Astrocyte (in vitro differentiated cells and primary cell): ENCODE data around the gene DTNA. TPM values are rescaled to one million over a fixed set of nuclear protein-coding genes. Genes with fewer than 3 reads are reported as not detected.

ENCODE experiments used
- DNase-seq: peaks from one replicate; pipeline ENCODE4 v3.0.0-alpha.2; 2010; ENCODE audit warnings: low read depth
- FAIRE-seq: peaks from 2 replicates; lab custom pipeline; 2011; peaks lifted over from hg19 to GRCh38; lab: Jason Lieb, UNC
- H2AFZ ChIP-seq: 2 replicates; pipeline ENCODE4 v1.6.0; 2012; ENCODE audit warnings: low read depth, low read length, inconsistent platforms
- H3K27ac ChIP-seq: 2 replicates; pipeline ENCODE4 v1.5.1; 2011; ENCODE audit warnings: low read depth, low read length, inconsistent platforms
- H3K27me3 ChIP-seq: 2 replicates; pipeline ENCODE4 v1.6.0; 2011; ENCODE audit warnings: low read length, inconsistent platforms; ENCODE audit not compliant: insufficient read depth
- H3K36me3 ChIP-seq: 2 replicates; pipeline ENCODE4 v1.5.1; 2011; ENCODE audit warnings: low read length, inconsistent platforms; ENCODE audit not compliant: insufficient read depth
- H3K4me1 ChIP-seq: 2 replicates; pipeline ENCODE4 v1.5.1; 2011; ENCODE audit warnings: low read length, inconsistent platforms; ENCODE audit not compliant: insufficient read depth
- H3K4me2 ChIP-seq: 2 replicates; pipeline ENCODE4 v1.6.0; 2012; ENCODE audit warnings: low read length, inconsistent platforms
- H3K4me3 ChIP-seq: 2 replicates; pipeline ENCODE4 v1.5.1; 2011; ENCODE audit warnings: low read depth, mild to moderate bottlenecking, low read length, inconsistent platforms; ENCODE audit not compliant: insufficient read depth
- H3K79me2 ChIP-seq: 2 replicates; pipeline ENCODE4 v1.6.0; 2012; ENCODE audit warnings: mild to moderate bottlenecking, low read length, inconsistent platforms; ENCODE audit not compliant: insufficient read depth
- H3K9ac ChIP-seq: 2 replicates; pipeline ENCODE4 v1.6.0; 2012; ENCODE audit warnings: mild to moderate bottlenecking, low read length, inconsistent platforms
- H3K9me3 ChIP-seq: 2 replicates; pipeline ENCODE4 v1.5.1; 2012; ENCODE audit warnings: low read depth, mild to moderate bottlenecking, low read length, inconsistent platforms; ENCODE audit not compliant: insufficient read depth
- H4K20me1 ChIP-seq: 2 replicates; pipeline ENCODE4 v1.6.0; 2012; ENCODE audit warnings: low read length, inconsistent platforms; ENCODE audit not compliant: insufficient read depth
- H3K27ac Mint-ChIP-seq: one replicate; pipeline ENCODE4 v1.8.0; 2021; ENCODE audit warnings: mild to moderate bottlenecking, mixed read lengths; ENCODE audit not compliant: unreplicated experiment
- H3K27me3 Mint-ChIP-seq: one replicate; pipeline ENCODE4 v1.8.0; 2021; ENCODE audit warnings: low read depth, mixed read lengths; ENCODE audit not compliant: unreplicated experiment
- H3K36me3 Mint-ChIP-seq: one replicate; pipeline ENCODE4 v1.8.0; 2021; ENCODE audit warnings: low read depth, mixed read lengths; ENCODE audit not compliant: unreplicated experiment
- H3K4me1 Mint-ChIP-seq: one replicate; pipeline ENCODE4 v1.8.0; 2021; ENCODE audit warnings: low read depth, mixed read lengths; ENCODE audit not compliant: unreplicated experiment
- H3K4me3 Mint-ChIP-seq: one replicate; pipeline ENCODE4 v1.8.0; 2021; ENCODE audit warnings: mild to moderate bottlenecking, moderate library complexity, mixed read lengths; ENCODE audit not compliant: unreplicated experiment
- H3K9me3 Mint-ChIP-seq: one replicate; pipeline ENCODE4 v1.8.0; 2021; ENCODE audit warnings: mild to moderate bottlenecking, mixed read lengths; ENCODE audit not compliant: unreplicated experiment
- CTCF ChIP-seq: IDR thresholded peaks from 2 replicates; pipeline ENCODE4 v1.5.1; 2011; ENCODE audit warnings: low read depth, mild to moderate bottlenecking, inconsistent platforms, low read length, moderate library complexity; ENCODE audit not compliant: insufficient read depth
- EZH2 ChIP-seq: IDR thresholded peaks from 2 replicates; pipeline ENCODE4 v1.6.1; 2012; ENCODE audit warnings: mild to moderate bottlenecking, low read length, inconsistent platforms; ENCODE audit not compliant: insufficient read depth
- total RNA-seq: library from RNA; stranded (reverse); gene quantifications from 2 replicates; pipeline ENCODE4 v1.2.1, GENCODE V29; 2021

DTNA gene
- total RNA-seq, 1 donor from 2014 or later: 41.1 TPM

DNA sequence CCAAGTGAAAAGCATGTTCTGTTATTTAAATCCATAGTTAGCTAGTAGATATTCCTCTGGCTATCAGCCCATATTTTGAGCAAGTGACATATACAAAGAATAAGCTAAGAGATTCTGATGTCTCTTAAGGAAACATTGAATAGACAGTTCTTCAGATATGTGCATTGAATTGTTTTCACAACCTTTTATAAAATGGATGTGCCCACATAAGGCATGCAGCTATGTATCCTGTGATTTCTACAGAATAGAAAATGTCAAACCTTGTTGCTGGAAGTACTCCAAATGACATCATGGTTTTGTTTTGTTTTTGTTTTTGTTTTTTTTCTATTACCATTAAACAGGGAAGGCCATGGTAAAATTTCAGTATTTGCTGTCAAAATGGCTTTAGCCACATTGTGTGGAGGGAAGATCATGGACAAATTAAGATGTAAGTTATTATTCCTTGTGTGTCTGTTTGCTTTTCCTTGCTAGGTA, 95.8 kb downstream of the DTNA start:
- Histone ChIP-seq H2AFZ (no peak overlapping the region), H3K27ac (no peak overlapping the region), H3K4me2 (no peak overlapping the region), H3K27me3 (no peaks in the 10 kb centered on the region), H3K36me3 (no peaks in the 10 kb centered on the region), H3K9me3 (no peaks in the 10 kb centered on the region), H4K20me1 (no peaks in the 10 kb centered on the region), H3K79me2 (no peaks in the 10 kb centered on the region), H3K4me3 (no peak overlapping the region), H3K4me1 (peaks cover 8% of the 10 kb centered on the region), H3K9ac (no peak overlapping the region)
- Mint-ChIP-seq H3K36me3 (no peaks in the 10 kb centered on the region), H3K27ac (no peak overlapping the region), H3K9me3 (peaks cover 2% of the 10 kb centered on the region), H3K4me3 (no peak overlapping the region), H3K27me3 (no peaks in the 10 kb centered on the region), H3K4me1 (peaks cover 14% of the 10 kb centered on the region)
- DNase-seq: no peak
- FAIRE-seq: no peak
- TF ChIP-seq CTCF: no peak
- TF ChIP-seq EZH2: no peak

DNA sequence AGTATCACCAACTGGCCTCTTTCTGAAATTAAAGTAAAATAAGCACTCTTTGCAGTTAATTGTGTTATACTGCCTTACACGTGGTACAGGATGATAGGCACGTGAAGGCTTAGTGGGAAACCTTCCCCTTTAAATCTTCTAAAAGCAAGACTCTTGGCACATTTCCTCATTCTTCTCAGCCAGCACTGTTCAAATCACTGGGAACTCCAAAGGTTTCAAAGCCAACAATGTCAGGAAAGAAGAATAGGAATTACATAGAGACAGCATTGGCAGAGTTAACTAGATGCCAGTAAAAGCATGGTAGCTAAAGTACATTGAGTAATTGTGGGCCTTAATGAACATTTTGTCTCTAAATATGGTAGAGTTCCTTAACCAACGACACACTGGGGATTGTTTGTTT, 96.4 kb downstream of the DTNA start:
- peaks cover 14% of the 10 kb centered on the region for H3K4me1 Mint-ChIP-seq
- FAIRE-seq: no peak

More for the DNA sequence above, 96.4 kb downstream of the DTNA start:
- Histone ChIP-seq H3K27me3 (no peaks in the 10 kb centered on the region), H3K4me3 (no peak overlapping the region), H4K20me1 (no peaks in the 10 kb centered on the region), H3K79me2 (no peaks in the 10 kb centered on the region), H3K9me3 (no peaks in the 10 kb centered on the region), H3K36me3 (no peaks in the 10 kb centered on the region), H2AFZ (no peak overlapping the region), H3K4me1 (peaks cover 8% of the 10 kb centered on the region), H3K9ac (no peak overlapping the region), H3K27ac (no peak overlapping the region), H3K4me2 (no peak overlapping the region)
- no peak for DNase-seq
- Mint-ChIP-seq H3K9me3 (peaks cover 2% of the 10 kb centered on the region), H3K27ac (no peak overlapping the region), H3K4me3 (no peak overlapping the region), H3K27me3 (no peaks in the 10 kb centered on the region), H3K36me3 (no peaks in the 10 kb centered on the region)
- TF ChIP-seq EZH2: no peak
- TF ChIP-seq CTCF: no peak
